PFSK-1 (cell line): ENCODE data around the gene CDC40.

Experiments used
- FOXP2 ChIP-seq: optimal IDR thresholded peaks from 2 replicates; pipeline ENCODE3; 2011; ENCODE audit warnings: borderline replicate concordance, control low read depth, inconsistent platforms; ENCODE audit not compliant: insufficient read depth; ENCODE audit errors: extremely low read length, extremely low read depth
- POLR2AphosphoS5 ChIP-seq: IDR thresholded peaks from 2 replicates; pipeline ENCODE4 v1.6.1; 2012; ENCODE audit warnings: low read depth, mild to moderate bottlenecking, control low read depth, low read length, moderate library complexity
- SIN3A ChIP-seq: IDR thresholded peaks from 2 replicates; pipeline ENCODE4 v1.6.1; 2012; ENCODE audit warnings: mild to moderate bottlenecking, low read length, moderate library complexity, borderline replicate concordance; ENCODE audit not compliant: insufficient read depth
- TAF1 ChIP-seq: IDR thresholded peaks from 2 replicates; pipeline ENCODE4 v1.6.1; 2012; ENCODE audit warnings: low read length, control low read depth, borderline replicate concordance; ENCODE audit not compliant: insufficient read depth
- TF ChIP-seq, protein P1 (sequence below), 2 experiments: IDR thresholded peaks; 2 replicates each; pipeline versions ENCODE4 v1.6.1 to v1.8.0; 2011 to 2012; ENCODE audit warnings: low read depth in 2 of 2, low read length in 2 of 2, control low read depth in 1 of 2, inconsistent platforms in 1 of 2, mild to moderate bottlenecking in 1 of 2, moderate library complexity in 1 of 2; ENCODE audit not compliant: insufficient read depth in 1 of 2

The CDC40 gene

DNA sequence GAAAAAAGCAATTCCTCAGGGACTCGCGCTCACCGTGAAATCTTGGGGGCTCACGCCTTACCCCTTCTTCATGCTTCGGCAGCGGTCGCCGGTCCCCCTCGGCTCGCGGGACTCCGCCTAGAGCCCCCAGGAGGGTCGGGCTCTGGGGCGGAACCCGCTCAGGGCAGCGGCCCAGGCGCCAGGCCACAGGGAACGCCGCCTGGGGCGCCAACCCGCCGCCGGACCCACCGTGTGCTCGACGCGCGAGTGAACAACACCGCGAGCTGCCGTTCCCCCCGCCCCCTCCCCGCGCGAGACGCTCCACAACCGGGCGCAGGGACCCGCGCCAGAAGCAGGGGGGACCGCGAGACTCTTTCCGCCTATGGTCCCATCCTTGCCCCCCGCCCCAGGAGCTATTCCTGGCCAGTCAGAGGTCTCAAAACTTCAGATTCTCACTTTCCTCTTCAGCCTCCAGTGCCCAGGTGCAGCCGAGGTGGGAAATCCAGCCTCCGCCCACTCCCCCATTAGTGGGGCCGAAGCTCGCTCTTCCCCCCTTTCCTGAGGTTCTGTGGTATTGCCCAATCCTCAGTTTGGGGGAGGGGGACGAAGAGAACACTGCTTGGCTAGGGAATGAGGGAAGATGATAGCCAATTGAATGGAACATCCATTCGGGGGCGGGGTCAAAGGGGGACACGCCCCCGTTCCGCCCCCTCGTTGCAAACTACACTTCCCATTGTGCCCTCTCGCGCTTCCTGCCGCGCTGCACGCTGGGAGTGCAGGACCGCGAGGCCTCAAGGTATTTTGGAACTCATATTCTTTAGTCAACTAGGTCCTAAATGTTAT is 610 bp upstream of the CDC40 start, which contains the start of gene WASF1:
Gene WASF1, minus strand, starts transcription at position 265 of the 822 bp plus-strand sequence. CDS start 52,069 bp downstream, outside the sequence.
- TF ChIP-seq SIN3A = 0 out of 2 replicates have a peak, but pooled peaks have one; percentile 17
- peak; percentile 84; the same call in 1 of the 2 replicates for TF ChIP-seq TAF1
- TF ChIP-seq, protein P1, sequence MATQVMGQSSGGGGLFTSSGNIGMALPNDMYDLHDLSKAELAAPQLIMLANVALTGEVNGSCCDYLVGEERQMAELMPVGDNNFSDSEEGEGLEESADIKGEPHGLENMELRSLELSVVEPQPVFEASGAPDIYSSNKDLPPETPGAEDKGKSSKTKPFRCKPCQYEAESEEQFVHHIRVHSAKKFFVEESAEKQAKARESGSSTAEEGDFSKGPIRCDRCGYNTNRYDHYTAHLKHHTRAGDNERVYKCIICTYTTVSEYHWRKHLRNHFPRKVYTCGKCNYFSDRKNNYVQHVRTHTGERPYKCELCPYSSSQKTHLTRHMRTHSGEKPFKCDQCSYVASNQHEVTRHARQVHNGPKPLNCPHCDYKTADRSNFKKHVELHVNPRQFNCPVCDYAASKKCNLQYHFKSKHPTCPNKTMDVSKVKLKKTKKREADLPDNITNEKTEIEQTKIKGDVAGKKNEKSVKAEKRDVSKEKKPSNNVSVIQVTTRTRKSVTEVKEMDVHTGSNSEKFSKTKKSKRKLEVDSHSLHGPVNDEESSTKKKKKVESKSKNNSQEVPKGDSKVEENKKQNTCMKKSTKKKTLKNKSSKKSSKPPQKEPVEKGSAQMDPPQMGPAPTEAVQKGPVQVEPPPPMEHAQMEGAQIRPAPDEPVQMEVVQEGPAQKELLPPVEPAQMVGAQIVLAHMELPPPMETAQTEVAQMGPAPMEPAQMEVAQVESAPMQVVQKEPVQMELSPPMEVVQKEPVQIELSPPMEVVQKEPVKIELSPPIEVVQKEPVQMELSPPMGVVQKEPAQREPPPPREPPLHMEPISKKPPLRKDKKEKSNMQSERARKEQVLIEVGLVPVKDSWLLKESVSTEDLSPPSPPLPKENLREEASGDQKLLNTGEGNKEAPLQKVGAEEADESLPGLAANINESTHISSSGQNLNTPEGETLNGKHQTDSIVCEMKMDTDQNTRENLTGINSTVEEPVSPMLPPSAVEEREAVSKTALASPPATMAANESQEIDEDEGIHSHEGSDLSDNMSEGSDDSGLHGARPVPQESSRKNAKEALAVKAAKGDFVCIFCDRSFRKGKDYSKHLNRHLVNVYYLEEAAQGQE (IDR thresholded peaks at IDR 0.05; ENCODE audit: insufficient read depth in 1 of 2, low read depth in 2 of 2, low read length in 2 of 2) = no peak
- TF ChIP-seq POLR2AphosphoS5 = peak; percentile 89
- TF ChIP-seq FOXP2 = peak; percentile 82

DNA sequence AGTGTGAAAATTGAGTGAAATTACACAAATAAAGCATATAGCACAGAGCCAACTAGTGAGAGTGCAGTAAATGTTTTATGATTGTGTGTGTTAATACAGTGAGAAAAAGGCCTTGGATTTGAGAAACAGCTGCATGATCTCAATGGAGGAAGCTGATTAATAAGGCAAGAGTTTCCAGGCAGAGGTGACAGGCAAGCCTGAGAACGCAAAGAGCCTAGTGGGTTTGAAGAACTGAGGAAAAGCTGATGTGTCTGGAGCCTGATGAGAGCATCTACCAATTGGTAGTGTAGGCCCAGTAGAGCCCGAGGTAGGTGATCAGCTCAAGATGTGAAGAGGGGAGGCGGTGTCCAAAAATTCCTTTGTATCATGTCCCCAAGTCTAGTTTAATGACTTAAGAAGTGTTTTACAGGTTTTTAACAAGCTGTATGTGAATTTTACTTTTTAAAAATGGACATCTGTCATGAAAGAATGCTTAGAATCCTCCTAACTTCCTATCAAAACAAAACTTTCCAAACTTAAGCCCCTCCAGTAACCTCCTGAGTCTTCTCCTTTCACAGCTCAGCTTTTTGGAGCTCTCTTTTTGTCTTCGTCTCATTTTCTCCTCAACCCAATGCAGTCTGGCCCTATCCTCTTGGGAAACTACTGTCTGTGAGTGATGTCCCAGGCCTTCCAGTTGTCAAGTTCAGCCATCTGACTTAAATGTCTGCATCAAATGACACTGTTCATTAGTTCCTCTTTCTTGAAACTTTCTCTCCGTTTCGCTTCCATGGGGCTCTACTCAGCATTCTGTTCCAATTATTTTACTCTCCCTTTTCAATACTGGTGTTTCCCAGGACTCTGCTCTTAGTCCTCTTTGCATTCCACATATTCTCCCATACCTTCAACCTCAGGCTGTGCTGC is 1.2 kb downstream of the CDC40 start:
- no peak for TF ChIP-seq SIN3A
- no peak for TF ChIP-seq FOXP2
- TF ChIP-seq POLR2AphosphoS5 = no peak
- TF ChIP-seq, protein P1 (IDR thresholded peaks at IDR 0.05; ENCODE audit: insufficient read depth in 1 of 2, low read depth in 2 of 2, low read length in 2 of 2) = no peak
- TF ChIP-seq TAF1 = no peak

- TF ChIP-seq FOXP2 = no peak
- TF ChIP-seq POLR2AphosphoS5 = no peak
- no peak for TF ChIP-seq SIN3A
- TF ChIP-seq, protein P1 (IDR thresholded peaks at IDR 0.05; ENCODE audit: insufficient read depth in 1 of 2, low read depth in 2 of 2, low read length in 2 of 2) = no peak
- TF ChIP-seq TAF1 = no peak
Measured at GRCh38 chr6:110183292-110183885, 3.2 kb downstream of the CDC40 start.

GRCh38 chr6:110185879-110186278 is 5.7 kb downstream of the CDC40 start:
- TF ChIP-seq, protein P1 (IDR thresholded peaks at IDR 0.05; ENCODE audit: insufficient read depth in 1 of 2, low read depth in 2 of 2, low read length in 2 of 2) = no peak
- no peak for TF ChIP-seq FOXP2
- TF ChIP-seq TAF1 = no peak
- no peak for TF ChIP-seq POLR2AphosphoS5
- TF ChIP-seq SIN3A = no peak
